NCI-H510A (cell line): Measurements from ENCODE around the gene NTNG2.

Source experiments
- DNase-seq: peaks from one replicate; lab custom pipeline; 2025; lab: John Stamatoyannopoulos, UW

NTNG2 gene

DNA sequence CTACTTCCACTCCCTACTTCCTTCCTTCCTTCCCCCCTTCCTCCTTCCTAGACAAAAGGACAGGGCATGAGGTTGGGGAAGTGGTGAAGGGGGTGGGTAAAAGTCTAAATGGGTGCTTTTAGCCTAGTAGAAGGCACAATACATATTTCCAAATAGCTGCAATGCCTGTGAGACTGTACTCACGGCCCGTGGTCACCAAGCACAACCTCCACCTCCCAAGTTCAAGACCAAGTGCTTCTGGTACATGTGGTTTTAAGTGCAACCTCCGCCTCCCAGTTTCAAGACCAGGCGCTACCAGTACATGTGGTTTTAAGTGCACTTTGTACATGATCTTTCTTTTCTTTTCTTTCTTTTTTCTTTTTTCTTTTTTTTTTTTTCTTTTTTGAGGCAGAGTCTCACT is 14.5 kb upstream of the NTNG2 start:
- no peak for DNase-seq

- DNase-seq: no peak
Measured at GRCh38 chr9:132147839-132148238, 14.0 kb upstream of the NTNG2 start.

DNA sequence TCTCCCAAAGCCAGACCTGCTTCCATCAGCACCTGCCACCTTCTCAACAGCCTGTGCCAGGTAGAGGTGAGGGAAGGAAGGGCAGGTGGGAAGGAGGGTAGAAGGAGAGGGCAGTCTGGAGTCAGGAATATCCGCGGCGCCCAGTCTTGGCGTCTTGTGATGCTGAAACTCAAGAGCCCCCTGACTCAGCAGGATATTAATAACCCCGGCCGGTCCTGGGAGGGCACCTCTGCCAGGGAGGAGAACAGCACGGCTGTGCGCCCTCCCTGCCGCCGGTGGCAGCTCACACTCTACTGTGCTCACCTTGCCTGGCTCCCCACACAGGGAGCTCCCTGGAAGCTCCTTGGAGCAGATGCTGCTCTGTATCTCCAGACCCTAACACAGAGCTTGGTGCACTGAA is 11.6 kb upstream of the NTNG2 start:
- no peak for DNase-seq

GRCh38 chr9:132151118-132151517 is 10.7 kb upstream of the NTNG2 start:
- no peak for DNase-seq

GRCh38 chr9:132152231-132152630 is 9.6 kb upstream of the NTNG2 start:
- no peak for DNase-seq

GRCh38 chr9:132154863-132155567 is 6.8 kb upstream of the NTNG2 start:
- no peak for DNase-seq

- no peak for DNase-seq
Measured at GRCh38 chr9:132155568-132155895, 6.3 kb upstream of the NTNG2 start.

- no peak for DNase-seq
Measured at GRCh38 chr9:132156262-132156661, 5.6 kb upstream of the NTNG2 start.

- DNase-seq: no peak
Measured at GRCh38 chr9:132157347-132158116, 4.3 kb upstream of the NTNG2 start.

DNA sequence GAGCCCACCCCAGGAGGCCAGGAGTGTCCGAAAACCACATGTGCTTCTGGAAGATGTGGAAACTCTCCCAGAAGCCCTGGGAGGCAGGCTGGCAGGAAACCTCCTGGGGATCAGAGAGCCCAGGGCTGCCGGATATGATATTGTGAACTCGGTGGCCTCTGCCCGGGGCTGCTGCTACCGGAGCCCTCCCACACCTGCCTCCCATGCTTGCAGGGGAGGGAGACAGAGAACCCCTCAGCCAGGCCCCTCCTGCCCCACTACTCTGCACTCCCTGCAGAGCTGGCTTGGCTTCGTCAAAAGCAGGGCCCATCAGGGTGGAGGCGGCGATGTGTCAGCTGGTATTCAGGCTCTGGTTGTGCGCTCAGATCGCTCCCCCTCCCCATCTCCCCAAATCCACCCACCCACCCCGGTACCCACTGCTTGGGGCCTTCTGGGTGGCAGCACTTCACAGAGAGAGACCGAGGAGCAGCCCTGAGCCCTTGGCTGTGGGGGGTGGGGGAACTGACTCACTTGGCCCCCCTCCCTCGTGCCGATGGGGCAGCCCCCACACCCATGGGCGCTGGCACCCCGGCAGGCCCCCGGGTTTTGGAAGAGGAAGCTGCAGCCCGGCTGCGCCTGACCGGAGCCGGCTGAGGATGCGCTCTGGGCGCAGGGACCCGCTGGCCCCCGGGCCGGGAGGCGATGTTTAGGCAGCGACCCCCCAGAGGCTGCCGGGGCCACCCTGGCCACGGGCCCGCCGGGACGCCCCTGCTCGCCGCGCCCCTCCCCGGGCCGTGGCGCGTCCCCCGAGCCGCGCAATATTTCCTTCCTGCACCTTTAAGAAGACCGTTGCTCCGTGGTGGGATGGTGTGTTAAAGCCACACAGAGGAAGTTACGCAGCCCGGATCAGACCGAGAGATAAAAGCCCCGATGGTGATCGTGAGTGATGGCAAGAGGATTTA is 786 bp upstream of the NTNG2 start:
- peak; percentile 48 for DNase-seq

- DNase-seq: no peak
Measured at GRCh38 chr9:132162764-132163456, 1.1 kb downstream of the NTNG2 start.

GRCh38 chr9:132163457-132163875 is 1.6 kb downstream of the NTNG2 start:
- DNase-seq: no peak

- no peak for DNase-seq
Measured at GRCh38 chr9:132163876-132164603, 2.2 kb downstream of the NTNG2 start.

DNA sequence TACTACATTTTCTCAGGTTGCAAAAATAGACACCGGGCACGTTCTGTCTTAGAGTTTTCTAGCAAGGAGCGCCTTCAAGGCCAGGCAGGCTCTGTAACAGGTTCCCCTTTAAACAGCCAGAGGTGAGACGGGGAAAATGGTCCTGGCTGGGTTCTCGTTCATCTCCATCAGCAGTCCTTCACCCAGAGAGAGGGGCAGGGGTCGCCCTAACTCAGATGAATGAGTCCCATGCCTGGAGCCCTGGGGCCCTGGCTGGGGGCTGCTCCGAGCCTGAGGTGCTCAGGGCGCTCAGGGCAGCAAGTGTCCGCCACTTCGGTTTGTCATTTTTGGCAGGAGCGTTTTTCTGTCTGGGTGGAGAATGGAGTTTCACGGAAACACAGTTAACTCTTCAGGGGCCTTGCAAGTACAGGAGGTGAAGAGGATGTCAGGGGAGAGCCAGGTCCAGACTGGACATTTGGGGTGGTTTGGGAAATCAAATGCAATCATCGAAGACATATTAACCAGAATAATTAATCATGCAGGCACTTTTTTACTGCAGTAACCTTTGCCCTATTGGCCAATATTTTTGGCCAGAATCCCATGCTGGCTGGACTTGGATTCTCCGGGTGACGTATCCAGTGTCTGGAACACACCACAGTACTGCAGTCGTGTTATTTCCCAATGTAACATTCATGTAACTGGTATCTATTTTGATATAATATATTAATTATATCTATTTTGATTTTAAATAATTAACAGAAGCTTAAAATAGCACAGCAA is 2.9 kb downstream of the NTNG2 start:
- DNase-seq: no peak

- DNase-seq: no peak
Measured at GRCh38 chr9:132166599-132166998, 4.7 kb downstream of the NTNG2 start.

- peak; percentile 33 for DNase-seq
Measured at GRCh38 chr9:132167192-132167591, 5.3 kb downstream of the NTNG2 start.

- DNase-seq: no peak
Measured at GRCh38 chr9:132168347-132168746, 6.5 kb downstream of the NTNG2 start.

- DNase-seq: no peak
Measured at GRCh38 chr9:132168851-132169250, 7.0 kb downstream of the NTNG2 start.

DNA sequence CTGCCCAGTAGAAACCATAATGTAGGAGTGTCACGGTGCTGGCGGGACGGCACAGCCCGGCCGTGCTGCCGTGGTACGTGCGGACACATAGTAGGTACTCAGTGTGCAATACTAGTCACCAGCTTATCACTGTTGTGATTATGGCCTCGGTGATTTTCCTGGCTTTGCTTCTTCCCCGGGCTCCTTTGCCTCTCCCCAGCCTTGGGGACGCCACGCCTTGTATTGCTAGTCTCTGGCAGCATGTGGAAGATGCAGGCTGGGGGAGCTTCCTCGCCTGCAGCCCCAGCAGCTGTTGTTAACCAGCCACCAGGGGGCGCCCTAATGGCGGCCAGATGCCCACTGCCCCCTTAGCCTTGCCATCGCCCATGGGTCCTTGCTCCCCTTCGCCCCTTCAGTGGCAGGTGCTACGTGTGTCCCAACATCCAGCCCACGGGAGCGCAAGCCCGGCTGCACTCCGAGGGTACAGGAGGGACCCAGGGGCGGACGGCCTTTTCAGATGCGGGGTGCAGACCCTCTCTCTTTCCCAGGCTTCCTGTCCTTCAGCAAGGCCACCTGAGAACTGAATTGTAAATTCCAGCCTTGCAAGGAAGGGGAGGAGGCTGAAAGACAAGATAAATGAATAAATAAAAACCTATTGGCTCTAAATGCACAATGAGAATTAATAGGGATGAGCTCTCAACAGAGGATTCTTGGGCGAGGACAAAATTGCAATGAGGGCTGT is 8.0 kb downstream of the NTNG2 start:
- DNase-seq: peak; percentile 52

DNA sequence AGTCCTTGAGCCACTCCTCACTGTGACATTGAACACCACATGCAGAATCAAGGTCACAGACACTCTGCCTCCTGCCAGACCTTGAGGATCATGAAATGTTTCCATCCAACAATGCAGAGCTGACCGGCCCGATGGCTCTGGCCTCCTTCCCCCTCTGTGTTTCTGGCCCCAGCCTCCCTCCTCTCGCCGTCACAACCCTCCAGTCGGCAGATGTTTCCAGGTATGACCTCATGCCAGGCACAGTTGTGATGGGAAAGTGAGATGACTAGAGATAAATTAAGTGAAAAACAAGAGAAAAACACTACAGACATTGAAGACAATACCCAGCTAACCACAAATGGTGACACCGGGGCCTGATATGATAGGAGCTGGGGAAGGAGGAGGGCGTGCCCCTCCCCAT is 9.8 kb downstream of the NTNG2 start:
- DNase-seq: no peak
